Smooth muscle cell (in vitro differentiated cells): ENCODE results near the gene HOXD10. TPM values are rescaled to one million over a fixed set of nuclear protein-coding genes. Genes with fewer than 3 reads are reported as not detected.

ENCODE experiments used
- DNase-seq: peaks from one replicate; lab custom pipeline; 2025; ENCODE audit not compliant: unreplicated experiment; lab: John Stamatoyannopoulos, UW
- H2AFZ ChIP-seq: fragments of 200-600 bp; sonication (generic); 2 replicates; pipeline ENCODE4 v1.6.0; 2016; ENCODE audit warnings: antibody characterized with exemption, low read depth, mild to moderate bottlenecking
- H3F3A ChIP-seq: fragments of 200-600 bp; sonication (generic); 2 replicates; pipeline ENCODE4 v1.6.0; 2017; ENCODE audit warnings: antibody characterized with exemption, low read depth
- H3K27ac ChIP-seq: fragments of 200-600 bp; sonication (generic); 2 replicates; pipeline ENCODE4 v1.5.1; 2016; ENCODE audit warnings: low read depth, mild to moderate bottlenecking
- H3K27me3 ChIP-seq: fragments of 200-600 bp; sonication (generic); 2 replicates; pipeline ENCODE4 v1.6.1; 2016; ENCODE audit warnings: low read depth, mild to moderate bottlenecking
- H3K36me3 ChIP-seq: fragments of 200-600 bp; sonication (generic); 2 replicates; pipeline ENCODE4 v1.5.1; 2016; ENCODE audit warnings: low read depth
- H3K4me1 ChIP-seq: fragments of 200-600 bp; sonication (generic); 2 replicates; pipeline ENCODE4 v1.5.1; 2016; ENCODE audit warnings: low read depth
- H3K4me2 ChIP-seq: fragments of 200-600 bp; sonication (generic); 2 replicates; pipeline ENCODE4 v1.6.0; 2016; ENCODE audit warnings: mild to moderate bottlenecking
- H3K4me3 ChIP-seq: fragments of 200-600 bp; sonication (generic); 2 replicates; pipeline ENCODE4 v1.5.1; 2016; ENCODE audit warnings: mild to moderate bottlenecking
- H3K79me2 ChIP-seq: fragments of 200-600 bp; sonication (generic); 2 replicates; pipeline ENCODE4 v1.6.0; 2016; ENCODE audit warnings: low read depth, mild to moderate bottlenecking
- H3K9ac ChIP-seq: fragments of 200-600 bp; sonication (generic); 2 replicates; pipeline ENCODE4 v1.6.0; 2016; ENCODE audit warnings: low read depth
- H3K9me3 ChIP-seq: fragments of 200-600 bp; sonication (generic); replicated peaks from 2 replicates; pipeline ENCODE4 v1.5.1; 2016; ENCODE audit warnings: low read depth
- H4K20me1 ChIP-seq: fragments of 200-600 bp; sonication (generic); 2 replicates; pipeline ENCODE4 v1.6.0; 2016; ENCODE audit warnings: low read depth
- CTCF ChIP-seq: fragments of 200-600 bp; sonication (generic); IDR thresholded peaks from 2 replicates; pipeline ENCODE4 v1.5.1; 2017; ENCODE audit warnings: borderline replicate concordance, mild to moderate bottlenecking, antibody characterized with exemption; ENCODE audit not compliant: insufficient read depth, poor library complexity, severe bottlenecking
- WGBS: methylation state at CpG from one replicate; pipeline ENCODE4 v1.1.7; 2016; ENCODE audit warnings: low lambda C conversion rate; 5-methylcytosine and 5-hydroxymethylcytosine counted together
- polyA plus RNA-seq: library from polyadenylated mRNA; unstranded; fragments of >200 nt; fragmentation: Nextera tagmentation; extraction: Ambion mirVana; gene quantifications from 2 replicates; pipeline ENCODE4 v1.2.1, GENCODE V29; 2016
- total RNA-seq: library from RNA; depleted of rRNA; stranded (reverse); fragments of >200 nt; gene quantifications from 2 replicates; pipeline ENCODE4 v1.2.3, GENCODE V29; 2014

HOXD10 gene
- total and polyA plus RNA-seq, 2 experiments from 2014 or later = 9.9 to 11.4 TPM

GRCh38 chr2:176117823-176118371, 1.3 kb downstream of the HOXD10 start:
- Histone ChIP-seq H3K9me3 (no peaks in the 10 kb centered on the region), H3F3A (no peaks in the 10 kb centered on the region), H3K79me2 (peaks cover 9% of the 10 kb centered on the region), H3K9ac (no peak overlapping the region), H3K36me3 (no peaks in the 10 kb centered on the region), H3K4me1 (no peaks in the 10 kb centered on the region), H4K20me1 (peaks cover 98% of the 10 kb centered on the region), H3K27ac (no peak overlapping the region), H3K27me3 (peaks cover 100% of the 10 kb centered on the region), H3K4me3 (no peak overlapping the region), H2AFZ (no peak overlapping the region), H3K4me2 (no peak overlapping the region)
- no peak for TF ChIP-seq CTCF
- no peak for DNase-seq
- 76% methylated on average over 11 of the region's 11 CpGs for WGBS

GRCh38 chr2:176118601-176119339, 2.2 kb downstream of the HOXD10 start:
- Histone ChIP-seq H3K4me3 (no peak overlapping the region), H3K9ac (no peak overlapping the region), H3K27ac (no peak overlapping the region), H3K4me2 (no peak overlapping the region), H3K79me2 (peaks cover 3% of the 10 kb centered on the region), H4K20me1 (peaks cover 98% of the 10 kb centered on the region), H3F3A (no peaks in the 10 kb centered on the region), H3K4me1 (no peaks in the 10 kb centered on the region), H3K36me3 (no peaks in the 10 kb centered on the region), H3K27me3 (peaks cover 100% of the 10 kb centered on the region), H3K9me3 (no peaks in the 10 kb centered on the region), H2AFZ (no peak overlapping the region)
- peak; percentile 49 for TF ChIP-seq CTCF
- WGBS = 41% methylated on average over 24 of the region's 24 CpGs
- DNase-seq = no peak

GRCh38 chr2:176120364-176121189, 4.0 kb downstream of the HOXD10 start:
- H3K9me3 ChIP-seq = no peaks in the 10 kb centered on the region
- H3K4me2 ChIP-seq = no peak overlapping the region
- H3K36me3 ChIP-seq = no peaks in the 10 kb centered on the region
- no peak overlapping the region for H3K9ac ChIP-seq
- no peak overlapping the region for H2AFZ ChIP-seq
- no peaks in the 10 kb centered on the region for H3K4me1 ChIP-seq
- peaks cover 100% of the 10 kb centered on the region for H3K27me3 ChIP-seq
- DNase-seq = no peak
- no peak overlapping the region for H3K4me3 ChIP-seq
- WGBS = 66% methylated on average over 13 of the region's 13 CpGs
- H4K20me1 ChIP-seq = peaks cover 88% of the 10 kb centered on the region
- no peaks in the 10 kb centered on the region for H3F3A ChIP-seq
- TF ChIP-seq CTCF = peak; percentile 16
- no peak overlapping the region for H3K27ac ChIP-seq
- H3K79me2 ChIP-seq = no peaks in the 10 kb centered on the region
